Activated CD4-positive, alpha-beta T cell treated with anti-CD3 and anti-CD28 coated beads, Interleukin-2, Interleukin-6, amounts not matched to agents 100 ng/mL and 50 ng/mL, durations not matched to agents 16 hours and 8 hours (primary cell): ENCODE results near the gene ADAMTS7.

Experiments
- DNase-seq: peaks from one replicate; pipeline ENCODE4 v3.0.0-alpha.2; 2020

The ADAMTS7 gene

DNA sequence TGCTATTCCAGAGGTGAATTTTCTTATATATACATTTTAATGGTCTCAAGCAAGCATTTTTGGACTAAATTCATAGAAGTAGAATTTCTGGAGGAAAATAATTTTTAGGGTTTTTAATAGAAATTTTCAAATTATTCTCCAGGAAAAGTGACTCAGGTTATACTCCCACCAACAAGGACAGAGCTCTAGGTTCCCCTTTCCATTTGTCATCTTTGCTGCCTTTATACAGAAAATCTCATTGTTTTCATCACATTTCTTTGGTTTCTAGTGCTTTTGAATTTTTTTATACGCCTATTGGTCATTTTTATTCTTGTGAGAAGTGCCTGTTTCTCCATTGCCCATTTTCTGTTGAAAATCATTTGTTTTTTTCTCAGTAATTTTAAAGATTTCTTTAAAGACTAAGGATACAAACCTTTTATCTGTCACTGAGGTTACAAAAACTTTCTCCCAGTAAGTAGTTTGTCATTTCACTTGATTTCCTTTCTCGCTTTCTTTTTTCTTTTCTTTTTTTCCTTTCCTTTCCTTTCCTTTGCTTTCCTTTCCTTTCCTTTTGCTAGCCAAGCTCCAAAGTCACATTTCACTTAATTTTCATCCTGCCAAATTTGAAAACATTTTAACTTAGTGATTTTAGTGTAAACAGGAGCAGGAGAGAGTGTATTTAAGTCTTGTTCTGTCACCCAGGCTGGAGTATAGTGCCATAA lies 93.2 kb downstream of the ADAMTS7 start:
- no peak for DNase-seq

GRCh38 chr15:78716651-78717050 lies 94.6 kb downstream of the ADAMTS7 start:
- DNase-seq, result no peak

DNA sequence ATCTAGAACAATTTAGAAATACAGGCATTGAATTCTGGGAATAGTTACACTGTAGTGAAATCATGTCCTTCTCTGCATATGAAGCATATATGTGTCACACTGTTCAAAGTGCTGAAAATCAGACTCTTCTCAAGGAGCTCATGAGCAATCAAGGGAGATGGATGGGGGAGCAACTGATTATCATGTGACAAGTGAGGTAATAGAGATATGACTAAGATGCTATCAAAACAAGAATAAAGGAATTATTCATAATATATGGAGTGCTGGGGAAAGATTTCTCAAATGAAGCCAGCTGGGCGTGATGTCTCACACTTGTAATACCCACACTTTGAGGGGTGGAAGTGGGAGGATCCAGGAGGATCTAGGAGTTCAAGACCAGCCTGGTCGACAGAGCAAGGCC lies 95.3 kb downstream of the ADAMTS7 start:
- DNase-seq, result peak; percentile 14

DNA sequence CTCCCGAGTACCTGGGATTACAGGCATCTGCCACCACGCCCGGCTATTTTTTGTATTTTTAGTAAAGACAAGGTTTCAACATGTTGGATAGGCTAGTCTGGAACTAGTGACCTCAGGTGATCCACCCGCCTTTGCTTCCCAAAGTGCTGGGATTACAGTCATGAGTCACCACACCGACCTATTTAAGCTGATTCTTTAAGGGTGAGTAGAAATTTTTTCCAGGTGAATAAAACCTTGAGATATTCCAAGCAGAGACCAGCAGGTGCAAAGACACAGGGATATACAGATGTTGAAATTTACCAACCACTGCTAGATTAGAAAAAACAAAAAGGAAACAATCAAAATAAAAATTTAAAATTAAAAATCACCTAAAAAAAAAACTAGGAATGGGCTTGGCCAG lies 95.8 kb downstream of the ADAMTS7 start:
- no peak for DNase-seq

- DNase-seq, result peak; percentile 37
These were observed 96.4 kb downstream of the ADAMTS7 start for GRCh38 chr15:78714890-78715289.

DNA sequence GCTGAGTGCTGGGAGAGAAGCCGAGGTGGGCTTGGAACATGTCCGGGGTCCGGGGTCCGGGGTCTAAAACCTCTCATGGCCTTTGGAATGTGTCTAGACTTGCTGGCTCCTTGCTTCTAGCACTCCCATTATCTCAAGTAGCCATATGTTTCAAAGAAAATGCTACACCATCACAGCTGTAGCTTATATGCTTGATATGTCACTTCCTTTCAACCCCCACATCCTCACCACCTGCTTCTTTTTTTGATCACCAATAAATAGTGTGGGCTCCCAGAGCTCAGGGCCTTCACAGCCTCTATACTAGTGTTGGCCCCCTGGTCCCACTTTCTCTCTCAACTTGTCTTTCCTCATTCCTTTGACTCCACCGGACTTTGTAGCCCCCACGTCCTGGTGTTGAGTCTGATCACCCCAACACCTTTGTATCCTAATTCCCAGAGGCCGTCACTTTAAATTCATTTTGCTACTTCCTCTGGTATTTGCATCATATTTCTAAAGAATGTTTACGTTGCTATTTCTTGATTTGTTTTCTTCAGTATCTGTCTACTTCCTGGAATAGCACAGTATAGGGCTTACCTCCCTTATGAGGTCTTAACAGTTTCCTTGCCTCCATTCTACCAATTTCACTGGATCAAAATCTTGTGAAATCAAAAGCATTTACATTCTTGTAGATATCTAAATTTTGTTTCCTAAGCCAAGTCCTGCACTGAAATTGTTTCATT lies 98.3 kb downstream of the ADAMTS7 start:
- no peak for DNase-seq

DNA sequence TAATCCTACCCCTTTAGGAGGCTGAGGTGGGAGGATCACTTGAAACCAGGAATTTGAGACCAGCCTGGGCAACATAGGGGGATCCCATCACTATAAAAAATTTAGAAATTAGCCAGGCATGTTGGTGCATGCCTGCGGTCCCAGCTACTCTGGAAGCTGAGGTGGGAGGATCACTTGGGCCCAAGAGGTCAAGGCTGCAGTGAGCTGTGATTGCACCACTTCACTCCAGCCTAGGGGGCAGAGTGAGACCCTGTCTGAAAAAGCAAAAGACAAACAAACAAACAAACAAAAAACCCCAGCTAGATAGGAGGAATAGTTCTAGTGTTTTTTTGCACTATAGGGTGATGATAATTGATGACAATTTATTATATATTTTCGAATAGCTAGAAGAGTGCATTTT lies 99.6 kb downstream of the ADAMTS7 start:
- no peak for DNase-seq

GRCh38 chr15:78709263-78709882 lies 101.9 kb downstream of the ADAMTS7 start:
- peak; percentile 80 for DNase-seq
